HepG2 (cell line): ENCODE measurements around the gene YWHAH. TPM values are rescaled to one million over a fixed set of nuclear protein-coding genes. Genes with fewer than 3 reads are reported as not detected.

Experiments used
- ATAC-seq: fragments of 200-7000 bp; cut with Tn5 transposase; 3 replicates; pipeline ENCODE4 v1.9.1; 2020; ENCODE audit warnings: mild to moderate bottlenecking, moderate library complexity
- BruUV-seq: library from RNA; stranded (reverse); fragments of 400-500 nt; replicated peaks from 2 replicates; lab custom pipeline; 2021; lab: Mats Ljungman, UMichigan
- CTCF ChIA-PET: fragments of 300-600 bp; formaldehyde crosslinking; extraction: SDS; loops from one replicate; lab custom pipeline; 2021; ENCODE audit warnings: low total read pairs, inconsistent platforms, low intra/inter-chr PET ratio; lab: Yijun Ruan, JAX
- POLR2A ChIA-PET: fragments of 350-600 bp; sonication (Branson Sonifier 250); formaldehyde crosslinking; loops from one replicate; lab custom pipeline; 2020; ENCODE audit warnings: antibody characterized with exemption, inconsistent platforms; lab: Yijun Ruan, JAX
- DNase-seq: peaks from one replicate; pipeline ENCODE4 v3.0.0-alpha.2; 2015; ENCODE audit warnings: low spot score
- FAIRE-seq: peaks from 3 replicates; lab custom pipeline; 2011; peaks lifted over from hg19 to GRCh38; lab: Jason Lieb, UNC
- H2AFZ ChIP-seq: one replicate; pipeline ENCODE4 v1.6.1; 2011; ENCODE audit warnings: low read length, inconsistent platforms
- H3K27ac ChIP-seq: fragments of 300-600 bp; 3 replicates; pipeline ENCODE4 v1.8.0; 2011; ENCODE audit warnings: mixed run types, mild to moderate bottlenecking, mixed read lengths, low read length, inconsistent platforms; ENCODE audit not compliant: insufficient read depth; ENCODE audit errors: extremely low read length
- H3K27me3 ChIP-seq, 2 experiments: fragments of 200-600 bp in 1 of 2; 2 replicates in 1 of 2; 3 replicates in 1 of 2; pipeline versions ENCODE4 v1.6.0 to v1.8.0; 2011; ENCODE audit warnings: low read length in 2 of 2, mild to moderate bottlenecking in 2 of 2, moderate library complexity in 2 of 2, inconsistent platforms in 1 of 2; ENCODE audit not compliant: insufficient read depth in 2 of 2, control insufficient read depth in 1 of 2
- H3K36me3 ChIP-seq, 2 experiments: fragments of 200-600 bp in 1 of 2; replicated peaks in 1 of 2; 2 replicates in 1 of 2; 3 replicates in 1 of 2; pipeline versions ENCODE4 v1.5.1 to v1.8.0; 2011; ENCODE audit warnings: low read length in 2 of 2, inconsistent platforms in 1 of 2; ENCODE audit not compliant: insufficient read depth in 2 of 2, control insufficient read depth in 1 of 2
- H3K4me1 ChIP-seq: 2 replicates; pipeline ENCODE4 v1.5.1; 2012; ENCODE audit warnings: low read length, inconsistent platforms; ENCODE audit not compliant: insufficient read depth
- H3K4me2 ChIP-seq: 2 replicates; pipeline ENCODE4 v1.6.0; 2011; ENCODE audit warnings: low read depth, low read length, inconsistent platforms
- H3K4me3 ChIP-seq, 3 experiments: fragments of 200-600 bp in 1 of 3; sonication (generic), shearing (Covaris generic) in 1 of 3; replicated peaks in 1 of 3; 2 replicates each; pipeline ENCODE4 v1.5.1; 2011 to 2016; ENCODE audit warnings: low read length in 3 of 3, inconsistent platforms in 2 of 3, low read depth in 2 of 3, mild to moderate bottlenecking in 2 of 3, control low read depth in 1 of 3, mixed read lengths in 1 of 3; ENCODE audit not compliant: insufficient read depth in 1 of 3
- H3K79me2 ChIP-seq: one replicate; pipeline ENCODE4 v1.6.1; 2011; ENCODE audit warnings: low read length, inconsistent platforms; ENCODE audit not compliant: insufficient read depth
- H3K9ac ChIP-seq: 2 replicates; pipeline ENCODE4 v1.6.0; 2011; ENCODE audit warnings: mild to moderate bottlenecking, low read depth, low read length, inconsistent platforms; ENCODE audit not compliant: insufficient read depth
- H3K9me3 ChIP-seq: 2 replicates; pipeline ENCODE4 v1.5.1; 2012; ENCODE audit warnings: mild to moderate bottlenecking, low read length
- H4K20me1 ChIP-seq: 2 replicates; pipeline ENCODE4 v1.6.0; 2011; ENCODE audit warnings: inconsistent platforms, mild to moderate bottlenecking, low read length, moderate library complexity; ENCODE audit not compliant: insufficient read depth
- HNF4G ChIP-seq, 2 experiments: sonication (generic) in 1 of 2; formaldehyde crosslinking in 1 of 2; IDR thresholded peaks; 2 replicates each; pipeline versions ENCODE4 v1.4.0 to v1.6.1; 2011 to 2020; ENCODE audit warnings: borderline replicate concordance in 2 of 2, low read depth in 2 of 2, mild to moderate bottlenecking in 2 of 2, low read length in 1 of 2, missing genetic modification reagents in 1 of 2, moderate library complexity in 1 of 2
- RBFOX2 ChIP-seq: fragments of 200-400 bp; formaldehyde crosslinking; IDR thresholded peaks from 2 replicates; pipeline ENCODE4 v1.6.1; 2017; ENCODE audit warnings: low read depth, mild to moderate bottlenecking, low read length
- THAP8 ChIP-seq: sonication (generic); formaldehyde crosslinking; IDR thresholded peaks from 2 replicates; pipeline ENCODE4 v1.5.1; 2020; ENCODE audit warnings: missing genetic modification reagents, mild to moderate bottlenecking, borderline replicate concordance
- ZC3H13 ChIP-seq: sonication (generic); formaldehyde crosslinking; IDR thresholded peaks from 2 replicates; pipeline ENCODE4 v1.8.1; 2023; ENCODE audit warnings: mild to moderate bottlenecking, missing genetic modification reagents, moderate library complexity
- WGBS: methylation state at CpG from one replicate; pipeline ENCODE4 v1.1.6; 2017; ENCODE audit warnings: low lambda C conversion rate; 5-methylcytosine and 5-hydroxymethylcytosine counted together
- in situ Hi-C: cut with HindIII; loops from 2 replicates; pipeline ENCODE4 v1.10.0; 2017; ENCODE audit warnings: low pct_unique_long_range_greater_than_20kb; ENCODE audit not compliant: extremely low pct_ligation_motif_present
- intact Hi-C: fragments of 100-400 bp; cut with micrococcal nuclease; formaldehyde crosslinking; loops from one replicate; pipeline ENCODE4 v1.10.0; 2022; ENCODE audit not compliant: unreplicated experiment
- polyA plus RNA-seq, 8 experiments: library from polyadenylated mRNA; depleted of rRNA in 3 of 8; stranded (reverse) in 7 of 8; unstranded in 1 of 8; fragments of >200 nt; fragmentation: Illumina TruSeq in 4 of 8; extraction: Trizol in 4 of 8; gene quantifications; 2 replicates each; pipeline versions ENCODE4 v1.2.1 to v1.2.3, GENCODE V29; 2011 to 2016; ENCODE audit warnings: low read depth in 4 of 8, missing spikeins in 1 of 8, mixed read lengths in 1 of 8; ENCODE audit not compliant: insufficient read depth in 1 of 8
- total RNA-seq, 5 experiments: library from RNA; depleted of rRNA; stranded (reverse); fragments of >200 nt; fragmentation: Illumina TruSeq; extraction: Trizol; gene quantifications; 2 replicates each; pipeline ENCODE4 v1.2.3, GENCODE V29; 2016; ENCODE audit warnings: low read depth in 1 of 5
- TF ChIP-seq, protein P1 (sequence below): IDR thresholded peaks from 2 replicates; pipeline ENCODE4 v1.6.1; 2016; ENCODE audit warnings: missing biosample characterization, missing genetic modification reagents, low read depth

YWHAH gene
- total and polyA plus RNA-seq, 2 of the 13 experiments (the other 11 are each of a cell fraction or from before 2014, with no cell fraction given) = 35.6 to 92.7 TPM

DNA sequence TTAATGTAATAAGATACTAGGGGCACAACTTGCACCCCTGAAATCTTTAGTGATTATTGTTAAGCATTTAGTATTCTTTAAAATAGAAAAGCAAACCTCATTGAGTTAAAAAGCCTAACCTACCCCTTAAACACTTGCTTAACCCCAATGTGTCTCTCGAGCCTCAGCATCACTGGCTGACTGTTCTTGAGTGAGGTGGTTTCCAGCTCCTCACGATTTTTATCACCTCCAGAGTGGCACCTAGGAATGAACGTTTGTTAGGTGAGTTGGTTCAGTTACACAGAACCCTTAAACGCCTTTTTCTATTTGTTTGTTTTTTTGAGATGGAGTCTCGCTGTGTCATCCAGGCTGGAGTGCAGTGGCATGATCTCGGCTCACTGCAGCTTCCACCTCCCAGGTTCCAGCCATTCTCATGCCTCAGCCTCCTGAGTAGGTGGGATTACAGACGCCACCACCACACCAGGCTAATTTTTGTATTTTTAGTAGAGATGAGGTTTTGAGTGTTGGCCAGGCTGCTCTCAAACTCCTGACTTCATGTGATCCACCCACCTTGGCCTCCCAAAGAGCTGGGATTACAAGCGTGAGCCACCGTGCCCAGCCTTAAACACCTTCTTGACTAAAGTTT is 13.7 kb downstream of the YWHAH start:
- Histone ChIP-seq H3K79me2 (peaks cover 14% of the 10 kb centered on the region), H3K4me2 (no peak overlapping the region), H3K4me1 (peaks cover 15% of the 10 kb centered on the region), H3K27ac (no peak overlapping the region), H3K9ac (no peak overlapping the region), H3K27me3 (no peaks in the 10 kb centered on the region), H3K4me3 (no peak overlapping the region), H3K36me3 (peaks cover 11 to 24% of the 10 kb centered on the region in 2 experiments), H4K20me1 (peaks cover 3% of the 10 kb centered on the region), H2AFZ (no peak overlapping the region), H3K9me3 (no peaks in the 10 kb centered on the region)
- DNase-seq (no peak), ATAC-seq (no peak), FAIRE-seq (no peak)
- no peak for TF ChIP-seq HNF4G (IDR thresholded peaks at IDR 0.05; ENCODE audit: borderline replicate concordance, low read depth, low read length)
- TF ChIP-seq HNF4G (CRISPR knock-in tag; IDR thresholded peaks at IDR 0.05; ENCODE audit: borderline replicate concordance, low read depth) = no peak
- TF ChIP-seq ZC3H13 (CRISPR knock-in tag) = peak; percentile 36; the same call in 1 of the 2 replicates
- no peak for TF ChIP-seq THAP8
- TF ChIP-seq RBFOX2 = peak; percentile 4; the same call in 1 of the 2 replicates
- TF ChIP-seq, protein P1, sequence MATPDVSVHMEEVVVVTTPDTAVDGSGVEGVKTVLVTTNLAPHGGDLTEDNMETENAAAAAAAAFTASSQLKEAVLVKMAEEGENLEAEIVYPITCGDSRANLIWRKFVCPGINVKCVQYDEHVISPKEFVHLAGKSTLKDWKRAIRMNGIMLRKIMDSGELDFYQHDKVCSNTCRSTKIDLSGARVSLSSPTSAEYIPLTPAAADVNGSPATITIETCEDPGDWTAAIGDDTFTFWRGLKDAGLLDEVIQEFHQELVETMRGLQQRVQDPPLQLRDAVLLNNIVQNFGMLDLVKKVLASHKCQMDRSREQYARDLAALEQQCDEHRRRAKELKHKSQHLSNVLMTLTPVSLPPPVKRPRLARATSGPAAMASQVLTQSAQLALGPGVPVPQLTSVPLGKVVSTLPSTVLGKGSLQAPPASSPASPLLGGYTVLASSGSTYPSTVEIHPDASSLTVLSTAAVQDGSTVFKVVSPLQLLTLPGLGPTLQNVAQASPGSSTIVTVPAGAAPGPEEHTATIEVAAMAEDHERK (CRISPR knock-in tag) = no peak
- POLR2A ChIA-PET = no interaction called here
- BruUV-seq = no TSS peak
- WGBS = 95% methylated on average over 9 of the region's 9 CpGs
- CTCF ChIA-PET = no interaction called here
- intact Hi-C loops = no loop called here
- in situ Hi-C loops = loop anchor here (25.0 kb wide), 1 partner anchor 396 kb away; no protein-coding TSS in a partner anchor
